GM03348 (cell line): Measurements from ENCODE around the gene REG3A.

Experiments used
- DNase-seq: peaks from one replicate; pipeline ENCODE4 v3.0.0; 2012; ENCODE audit warnings: low spot score

REG3A gene

DNA sequence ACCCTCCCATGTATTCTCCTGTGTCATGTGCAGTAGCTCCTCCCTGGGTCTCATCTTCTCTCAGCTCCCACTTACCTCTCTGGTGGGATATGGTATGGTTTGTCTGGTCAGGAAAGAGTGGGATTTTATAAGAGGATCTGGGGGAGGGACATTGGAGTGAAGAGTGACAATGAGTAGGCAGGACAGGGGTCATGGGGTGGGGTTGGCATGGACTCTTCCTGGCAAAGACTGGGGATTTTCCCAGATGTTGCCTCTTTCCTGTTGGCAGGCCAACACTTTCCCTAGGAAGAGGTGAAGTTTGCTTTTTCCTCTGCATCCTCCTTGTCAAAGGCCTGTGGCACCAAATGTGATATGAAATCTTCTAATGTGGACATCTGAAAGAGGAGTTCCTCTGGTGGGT is at the start of gene REG3A:
TSS of gene REG3A (minus strand) at position 101 of the 400 bp plus-strand sequence. CDS start 348 bp downstream, outside the sequence.
- no peak for DNase-seq

DNA sequence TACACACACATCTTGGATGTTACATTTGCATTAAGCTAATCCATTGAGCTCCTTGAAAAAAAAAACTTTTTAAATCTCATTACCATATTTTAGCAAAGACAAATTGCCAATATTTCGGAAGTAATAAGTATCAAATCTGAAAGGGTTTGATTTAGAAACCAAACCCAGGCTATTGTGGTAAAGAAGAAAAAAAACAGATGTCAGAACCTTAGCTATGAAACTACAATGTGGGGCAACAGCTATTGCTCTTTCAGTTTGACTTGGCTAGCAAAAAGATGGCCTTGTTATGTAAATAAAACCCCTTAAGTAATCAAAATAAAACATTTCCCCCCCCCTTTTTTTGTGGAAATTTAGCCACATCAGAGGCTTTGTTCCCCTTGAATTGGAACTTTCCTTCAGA is 41.2 kb upstream of the REG3A start:
- no peak for DNase-seq

- no peak for DNase-seq
Observed at GRCh38 chr2:79191816-79192215, 32.3 kb upstream of the REG3A start.

DNA sequence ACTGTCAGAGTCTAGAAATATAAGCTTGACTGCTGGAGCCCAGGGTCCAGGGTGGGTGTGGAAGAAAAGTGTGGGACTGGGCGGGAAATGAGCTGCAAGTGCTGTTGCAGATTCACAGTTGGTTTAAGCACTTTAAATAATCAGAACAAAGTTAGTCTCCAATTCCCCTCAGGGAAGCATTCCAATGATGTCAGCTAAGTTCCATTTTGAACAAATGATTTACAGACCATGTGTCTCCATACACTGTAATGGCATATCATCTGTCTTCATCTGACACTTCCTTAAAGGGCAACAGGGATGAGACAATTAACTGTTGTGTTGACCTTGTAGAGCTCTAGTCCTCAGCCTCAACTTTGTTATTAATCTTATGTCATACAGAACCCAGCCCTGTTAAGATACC is 31.5 kb upstream of the REG3A start:
- no peak for DNase-seq

- DNase-seq, result no peak
Observed at GRCh38 chr2:79189465-79189864, 29.9 kb upstream of the REG3A start.

- DNase-seq, result no peak
Observed at GRCh38 chr2:79181617-79182016, 22.1 kb upstream of the REG3A start.

DNA sequence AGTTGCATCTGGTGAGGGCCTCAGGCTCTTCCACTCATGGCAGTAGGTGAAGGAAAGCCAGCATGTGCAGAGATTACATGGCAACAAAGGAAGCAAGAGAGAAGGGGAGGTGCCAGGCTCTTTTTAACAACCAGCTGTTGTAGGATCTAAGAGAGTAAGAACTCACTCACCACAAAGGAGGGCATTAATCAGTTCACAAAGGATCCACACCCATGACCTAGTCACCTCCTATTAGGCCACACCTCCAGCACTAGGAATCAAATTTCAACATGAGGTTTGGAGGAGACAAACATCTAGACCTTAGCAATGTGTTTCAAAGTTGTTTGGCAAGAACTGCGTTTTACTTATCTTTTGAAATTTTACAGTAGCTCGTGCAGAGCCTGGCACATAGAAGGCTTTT is 20.5 kb upstream of the REG3A start:
- no peak for DNase-seq

DNA sequence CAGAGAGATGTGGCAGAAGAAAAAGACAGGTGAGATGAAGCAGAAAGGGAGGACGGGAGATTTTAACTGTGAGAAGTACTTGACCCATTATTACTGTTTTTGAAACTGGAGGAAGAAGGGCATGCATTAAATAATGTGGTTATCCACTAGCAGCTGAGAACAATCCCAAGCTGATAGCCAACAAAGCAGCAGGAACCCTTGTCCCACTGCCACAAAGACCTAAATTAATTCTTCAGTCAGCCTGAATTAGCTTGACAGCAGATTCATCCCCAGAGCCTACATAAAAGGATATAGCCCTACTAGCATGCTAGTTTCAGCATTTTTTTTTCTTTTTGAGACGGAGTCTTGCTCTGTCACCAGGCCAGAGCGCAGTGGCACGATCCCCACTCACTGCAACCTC is 19.5 kb upstream of the REG3A start:
- DNase-seq, result no peak

- no peak for DNase-seq
Observed at GRCh38 chr2:79178076-79178674, 18.6 kb upstream of the REG3A start.

DNA sequence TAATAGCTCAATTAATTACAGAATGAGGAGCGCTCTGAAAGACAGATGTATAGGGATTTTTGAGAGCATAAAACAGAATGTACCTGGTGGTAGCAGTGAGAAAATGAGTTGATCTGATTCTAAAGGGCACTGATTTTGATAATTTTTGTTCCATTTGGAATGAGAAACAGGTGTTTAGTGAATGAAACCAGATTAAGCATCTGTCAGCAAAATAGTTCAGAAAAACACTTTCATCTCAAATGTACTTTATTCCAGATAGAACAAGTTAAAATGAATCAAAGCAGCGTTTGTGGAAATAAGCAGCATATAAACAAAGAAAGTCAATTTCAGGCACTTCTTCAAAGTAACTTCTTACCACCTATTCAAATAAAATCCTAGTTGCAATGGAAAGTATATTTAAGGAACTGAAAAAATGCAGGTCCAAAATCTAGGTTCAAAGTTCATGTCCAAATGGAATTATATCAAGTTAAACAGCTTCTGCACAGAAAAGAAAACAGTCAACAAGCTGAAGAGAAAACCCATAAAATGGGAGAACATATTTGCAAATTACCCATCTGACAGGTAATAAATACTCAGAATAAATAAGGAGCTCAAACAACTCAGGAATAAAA is 11.9 kb upstream of the REG3A start:
- DNase-seq, result no peak

GRCh38 chr2:79162801-79163200 is 3.2 kb upstream of the REG3A start:
- DNase-seq, result no peak

- no peak for DNase-seq
Observed at GRCh38 chr2:79162132-79162531, 2.6 kb upstream of the REG3A start.

GRCh38 chr2:79159030-79159429 is 523 bp downstream of the REG3A start:
- DNase-seq, result no peak

DNA sequence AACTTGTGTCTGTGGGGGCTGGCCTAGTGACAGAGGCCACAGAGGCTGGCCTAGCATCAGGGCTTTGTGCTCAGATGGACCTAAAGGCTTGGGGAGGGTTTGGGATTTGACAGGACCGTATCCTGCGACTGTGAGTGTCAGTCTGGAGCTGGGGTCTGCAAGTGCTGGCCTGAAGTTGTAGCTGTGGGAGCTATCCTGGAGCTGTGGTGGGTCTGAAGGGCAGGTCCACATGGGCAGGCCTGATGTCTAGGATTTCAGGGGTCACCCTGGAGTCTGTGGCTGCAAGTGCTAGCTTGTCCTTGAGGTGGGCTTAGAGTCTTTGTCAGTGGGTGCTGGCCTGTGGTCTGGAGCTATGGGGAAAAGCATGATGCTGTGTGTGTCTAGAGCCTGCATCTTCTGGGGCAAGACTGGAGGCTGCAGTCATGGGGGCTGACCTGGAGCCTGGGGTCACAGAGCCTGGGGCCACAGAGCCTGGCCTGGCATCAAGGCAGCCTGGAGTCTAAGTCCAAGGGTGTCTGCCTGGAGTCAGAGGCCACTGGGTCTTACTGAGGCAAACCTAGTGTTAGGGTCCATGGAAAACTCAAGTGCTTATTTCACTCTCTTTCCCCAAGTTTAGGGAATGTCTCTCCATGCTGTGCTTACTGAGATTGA is 3.6 kb downstream of the REG3A start:
- DNase-seq, result no peak

- no peak for DNase-seq
Observed at GRCh38 chr2:79139423-79139822, 20.1 kb downstream of the REG3A start.

- no peak for DNase-seq
Observed at GRCh38 chr2:79138385-79138784, 21.2 kb downstream of the REG3A start.

DNA sequence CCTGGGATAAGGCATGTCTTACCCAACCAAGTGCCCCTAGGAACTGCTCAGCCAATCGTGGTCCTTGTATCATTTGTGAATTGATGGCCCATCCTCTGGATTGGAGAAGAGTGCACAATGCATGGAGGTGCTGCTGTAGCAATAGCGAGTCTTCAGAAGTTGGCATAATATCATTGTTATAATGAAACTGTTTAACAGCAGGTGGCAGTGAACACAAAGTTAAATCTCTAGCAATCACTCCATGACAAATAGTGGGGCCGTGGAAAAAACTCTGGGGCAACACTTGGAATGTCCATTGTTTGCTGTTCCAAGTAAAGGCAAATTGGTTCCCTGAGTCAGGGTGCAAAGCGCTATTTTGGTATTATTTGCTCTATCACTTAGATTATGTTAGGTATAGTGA is 27.9 kb downstream of the REG3A start:
- no peak for DNase-seq

DNA sequence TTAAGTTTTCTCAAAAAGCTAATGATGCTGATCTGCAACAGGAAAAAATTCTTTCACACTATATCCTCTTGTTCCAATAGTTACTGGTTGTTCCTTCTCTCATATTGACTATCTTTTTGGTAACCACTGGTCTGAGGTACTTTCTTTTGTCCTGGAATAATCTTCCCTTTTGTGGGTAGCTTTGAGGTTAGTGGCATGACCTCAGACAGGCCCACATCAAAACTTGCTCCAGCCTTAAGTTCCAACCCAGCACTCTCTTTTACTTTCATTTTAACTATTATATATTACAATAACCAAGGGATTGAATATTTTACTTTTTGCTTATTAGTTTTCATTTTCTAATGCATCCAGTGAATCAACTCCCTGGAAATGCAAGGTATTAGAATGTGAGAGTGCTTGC is 29.7 kb downstream of the REG3A start:
- no peak for DNase-seq

DNA sequence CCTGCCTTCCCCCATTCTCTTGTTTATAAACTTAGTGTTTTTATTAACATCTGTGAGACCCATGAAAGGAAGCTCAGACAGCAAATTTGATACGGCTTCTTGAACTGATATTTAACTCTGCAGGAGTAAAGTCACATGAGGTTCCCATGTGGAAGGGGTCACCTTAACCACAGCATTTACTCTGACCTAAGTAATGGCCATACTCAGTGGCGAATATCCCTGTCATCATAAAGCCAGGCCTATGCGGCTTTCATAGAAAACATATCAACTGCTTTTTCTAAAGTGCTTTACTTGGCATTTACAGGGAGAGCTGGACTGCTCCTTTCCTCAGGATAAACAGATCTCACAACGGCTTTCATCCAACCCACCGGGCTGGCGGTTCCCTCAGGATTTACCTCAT is 30.3 kb downstream of the REG3A start:
- no peak for DNase-seq

DNA sequence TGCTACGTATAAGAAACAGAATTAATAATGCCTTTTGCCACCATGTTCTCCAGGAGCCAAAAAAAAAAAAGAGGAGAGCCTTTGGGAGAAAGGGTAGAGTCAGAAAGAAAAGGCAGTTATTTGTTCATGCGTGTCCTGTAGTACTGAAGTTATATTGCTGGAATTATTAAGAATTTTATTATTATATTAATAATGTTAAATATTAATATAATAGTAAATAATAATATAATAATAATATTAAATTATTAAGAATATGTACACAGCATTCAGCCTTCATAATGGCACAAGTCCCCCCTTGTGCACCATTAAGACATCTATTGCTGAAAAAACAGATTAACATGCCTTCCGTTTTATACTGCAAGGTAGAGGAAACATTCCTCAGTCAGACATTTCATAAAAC is 31.1 kb downstream of the REG3A start:
- DNase-seq, result no peak

DNA sequence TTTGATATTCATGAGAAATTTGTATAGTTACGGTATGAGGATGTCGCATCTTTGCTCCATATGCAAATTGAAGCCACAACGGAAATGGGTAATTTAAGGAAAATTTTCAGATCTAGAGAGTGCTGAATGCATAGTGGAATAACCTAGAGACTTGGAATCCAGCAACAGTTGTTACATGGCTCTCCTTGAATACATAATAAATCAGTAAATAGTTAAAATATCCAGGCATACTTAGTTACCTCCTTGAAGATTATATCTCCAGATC is 33.9 kb downstream of the REG3A start:
- no peak for DNase-seq

DNA sequence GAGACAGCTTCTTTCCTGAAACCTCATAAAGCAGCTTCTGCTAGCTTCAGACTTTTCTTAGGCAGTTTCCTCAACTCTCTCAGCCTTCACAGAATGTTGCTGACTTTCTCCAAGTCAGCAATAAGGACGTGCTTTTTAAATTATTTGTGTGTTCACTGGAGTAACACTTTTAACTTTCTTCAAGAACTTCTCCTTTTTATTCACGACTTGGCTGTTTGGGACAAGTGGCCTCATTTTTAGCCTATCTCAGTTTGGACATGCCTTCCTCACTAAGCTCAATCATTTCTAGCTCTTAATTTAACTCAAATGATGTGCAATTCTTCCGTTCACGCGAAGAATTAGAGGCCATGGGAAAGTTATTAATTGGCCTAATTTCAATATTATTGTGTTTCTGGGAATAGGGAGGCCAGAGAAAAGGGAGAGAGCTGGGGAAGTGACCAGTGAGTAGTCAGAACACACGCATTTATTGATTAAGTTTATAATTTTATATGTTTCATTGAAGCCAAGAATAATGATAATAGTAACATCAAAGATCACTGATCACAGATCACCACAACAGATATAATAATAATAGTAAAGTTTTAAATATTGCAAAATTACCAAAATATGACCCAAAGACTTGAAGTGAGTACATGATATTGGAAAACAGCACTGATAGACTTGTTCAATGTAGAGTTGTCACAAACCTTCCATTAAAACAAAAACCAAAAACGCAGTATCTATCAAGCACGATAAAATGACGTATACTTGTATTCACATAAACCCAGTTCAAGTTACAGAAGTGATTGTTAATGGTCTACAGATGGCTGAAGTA is 34.4 kb downstream of the REG3A start:
- no peak for DNase-seq

- no peak for DNase-seq
Observed at GRCh38 chr2:79122676-79123075, 36.9 kb downstream of the REG3A start.
